GM21447 (cell line): ENCODE results near the gene SYCP3.
A peak's percentile ranks its signal among the peaks of the same experiment; 100 is the strongest.
"Not testable (repeated sequence)": the region's sequence is repeated elsewhere in the genome, so short reads cannot be mapped to it uniquely, and the experiment has no call there.

Experiments
- ATAC-seq: cut with Tn5 transposase; IDR thresholded peaks from one replicate; pipeline ENCODE4 v1.9.1; 2021; ENCODE audit not compliant: unreplicated experiment

SYCP3 gene

GRCh38 chr12:101761350-101761749 is 22.1 kb upstream of the SYCP3 start:
- no peak for ATAC-seq

GRCh38 chr12:101759396-101760047 is 20.3 kb upstream of the SYCP3 start:
- ATAC-seq: no peak

- ATAC-seq: no peak
These were observed 10.9 kb upstream of the SYCP3 start for GRCh38 chr12:101750152-101750551.

- ATAC-seq: no peak
These were observed 10.4 kb upstream of the SYCP3 start for GRCh38 chr12:101749657-101750056.

GRCh38 chr12:101748907-101749306 is 9.6 kb upstream of the SYCP3 start:
- no peak for ATAC-seq

GRCh38 chr12:101747697-101748096 is 8.4 kb upstream of the SYCP3 start:
- no peak for ATAC-seq

GRCh38 chr12:101746661-101747060 is 7.4 kb upstream of the SYCP3 start:
- ATAC-seq: no peak

GRCh38 chr12:101746196-101746595 is 6.9 kb upstream of the SYCP3 start:
- ATAC-seq: no peak

GRCh38 chr12:101745481-101745880 is 6.2 kb upstream of the SYCP3 start:
- no peak for ATAC-seq

- peak; percentile 98 for ATAC-seq
These were observed 4.6 kb upstream of the SYCP3 start for GRCh38 chr12:101743724-101744472.

GRCh38 chr12:101743242-101743641 is 4.0 kb upstream of the SYCP3 start:
- ATAC-seq: peak; percentile 3

- no peak for ATAC-seq
These were observed 1.7 kb upstream of the SYCP3 start for GRCh38 chr12:101740980-101741379.

- no peak for ATAC-seq
These were observed 1.3 kb upstream of the SYCP3 start for GRCh38 chr12:101740566-101740965.

GRCh38 chr12:101737476-101737875 is 1.8 kb downstream of the SYCP3 start:
- ATAC-seq: no peak

GRCh38 chr12:101734482-101734881 is 4.8 kb downstream of the SYCP3 start:
- ATAC-seq: not testable (repeated sequence)

GRCh38 chr12:101733166-101733565 is 6.1 kb downstream of the SYCP3 start:
- ATAC-seq: no peak

GRCh38 chr12:101732318-101732717 is 6.9 kb downstream of the SYCP3 start:
- no peak for ATAC-seq

- no peak for ATAC-seq
These were observed 9.4 kb downstream of the SYCP3 start for GRCh38 chr12:101729842-101730241.

- ATAC-seq: no peak
These were observed 12.2 kb downstream of the SYCP3 start for GRCh38 chr12:101727098-101727497.

- ATAC-seq: no peak
These were observed 16.9 kb downstream of the SYCP3 start for GRCh38 chr12:101722392-101722791.

GRCh38 chr12:101720118-101720517 is 19.1 kb downstream of the SYCP3 start:
- no peak for ATAC-seq

- ATAC-seq: no peak
These were observed 19.7 kb downstream of the SYCP3 start for GRCh38 chr12:101719566-101719965.
